Testis (tissue), 2 donors: ENCODE data around the gene MAPK9.

ENCODE experiments used
- CTCF ChIP-seq, 3 experiments: fragments of 450-650 bp in 2 of 3; fragments of 200-600 bp in 1 of 3; sonication (generic) in 1 of 3; IDR thresholded peaks; one replicate each; pipeline ENCODE4 v1.5.1; 2016 to 2019; ENCODE audit warnings: antibody characterized with exemption in 3 of 3, mild to moderate bottlenecking in 2 of 3, moderate library complexity in 1 of 3
- POLR2A ChIP-seq: fragments of 450-650 bp; IDR thresholded peaks from one replicate; pipeline ENCODE4 v1.6.1; 2017; ENCODE audit warnings: antibody characterized with exemption, mild to moderate bottlenecking, moderate library complexity

GRCh38 chr5:180334176-180334575 lies 42.3 kb upstream of the MAPK9 start:
- TF ChIP-seq CTCF (IDR thresholded peaks at IDR 0.05) (no peak), POLR2A (no peak)
